DMS153 treated with DMSO at 0.1 percent for 48 hours (cell line): Measurements from ENCODE around the gene ZP2.
"Not testable (repeated sequence)": the region's sequence is repeated elsewhere in the genome, so short reads cannot be mapped to it uniquely, and the experiment has no call there.

Experiments used
- DNase-seq: peaks from one replicate; lab custom pipeline; 2025; ENCODE audit not compliant: unreplicated experiment; lab: John Stamatoyannopoulos, UW

The ZP2 gene

GRCh38 chr16:21211486-21211885 is at the start of gene ZP2:
TSS of gene ZP2 (minus strand) at chr16:21211574. CDS start at chr16:21211547, 27 bp downstream.
- DNase-seq, result no peak

DNA sequence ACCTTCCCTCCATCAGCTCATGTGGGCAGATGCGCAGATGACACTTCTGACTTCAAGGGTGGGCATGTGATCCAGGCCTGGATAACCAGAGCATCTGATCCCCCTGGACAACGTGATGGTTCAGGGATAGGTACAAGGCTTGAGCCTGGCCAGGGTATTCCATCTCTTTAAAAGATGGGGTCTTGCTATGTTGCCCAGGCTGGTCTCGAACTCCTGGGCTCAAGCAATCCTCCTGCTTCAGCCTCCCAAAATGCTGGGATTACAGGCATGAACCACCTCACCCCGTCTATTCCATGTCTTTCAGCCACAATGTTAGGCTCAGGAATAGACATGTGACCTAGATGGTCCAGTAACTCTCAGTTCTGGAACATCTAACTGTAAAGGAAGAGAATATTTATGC is 45.9 kb upstream of the ZP2 start:
- DNase-seq, result no peak

DNA sequence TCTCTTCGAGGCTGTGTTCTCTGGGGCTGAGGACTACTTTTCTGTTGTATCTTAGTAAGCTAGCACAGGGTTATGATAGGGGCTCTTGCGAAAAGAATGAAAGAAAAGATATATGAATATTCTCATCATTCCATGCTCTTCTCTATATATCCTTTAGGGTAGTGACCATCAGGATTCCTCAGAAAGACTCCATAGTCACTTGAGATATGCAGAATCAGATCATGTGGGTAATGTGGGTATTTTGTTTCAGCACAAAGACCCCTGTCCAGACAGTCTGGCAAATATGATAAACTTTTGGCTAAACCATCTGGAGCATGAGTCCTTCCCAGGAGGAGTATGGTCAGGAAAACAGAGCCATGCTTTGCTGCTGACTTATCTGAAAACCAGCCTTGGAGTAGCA is 45.3 kb upstream of the ZP2 start:
- no peak for DNase-seq

GRCh38 chr16:21253470-21253869 is 42.1 kb upstream of the ZP2 start:
- no peak for DNase-seq

DNA sequence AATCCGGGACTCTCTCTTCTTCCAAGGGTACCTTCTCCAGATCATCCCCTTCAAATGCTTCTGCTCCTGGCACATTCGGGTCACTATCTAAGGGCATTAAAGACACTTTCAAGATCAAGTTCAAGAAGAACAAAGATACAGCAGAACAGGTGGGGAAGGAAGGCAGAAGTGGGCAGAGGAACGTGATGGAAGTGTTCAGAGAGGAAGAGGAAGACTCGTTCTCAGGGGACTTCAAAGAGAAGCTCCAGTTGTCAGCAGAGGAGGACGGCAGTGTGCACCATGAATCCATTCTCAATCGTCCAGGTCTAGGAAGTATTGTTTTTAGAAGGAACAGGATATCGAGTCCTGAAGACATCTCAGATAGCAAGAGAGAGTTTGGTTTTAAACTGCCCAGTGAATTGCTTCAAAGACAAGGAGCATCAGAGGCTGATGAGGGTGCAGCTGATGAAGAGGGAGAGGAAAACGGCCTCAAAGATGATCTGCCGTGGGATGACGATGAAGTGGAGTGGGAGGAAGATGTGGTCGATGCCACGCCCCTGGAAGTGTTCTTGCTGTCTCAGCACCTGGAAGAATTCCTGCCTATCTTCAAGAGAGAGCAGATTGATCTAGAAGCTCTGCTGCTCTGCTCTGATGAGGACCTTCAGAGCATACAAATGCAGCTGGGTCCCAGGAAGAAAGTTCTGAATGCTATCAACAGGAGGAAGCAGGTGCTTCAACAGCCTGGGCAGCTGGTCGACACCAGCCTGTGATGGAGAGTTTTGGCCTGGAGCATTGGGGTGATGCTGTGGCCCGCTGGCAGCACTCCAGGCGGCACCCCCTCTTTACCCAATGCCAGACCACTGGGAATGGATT is 38.9 kb upstream of the ZP2 start:
- DNase-seq, result no peak

- not testable (repeated sequence) for DNase-seq
Observed at GRCh38 chr16:21248179-21248578, 36.8 kb upstream of the ZP2 start.

GRCh38 chr16:21244518-21245215 is 33.3 kb upstream of the ZP2 start:
- DNase-seq, result no peak

DNA sequence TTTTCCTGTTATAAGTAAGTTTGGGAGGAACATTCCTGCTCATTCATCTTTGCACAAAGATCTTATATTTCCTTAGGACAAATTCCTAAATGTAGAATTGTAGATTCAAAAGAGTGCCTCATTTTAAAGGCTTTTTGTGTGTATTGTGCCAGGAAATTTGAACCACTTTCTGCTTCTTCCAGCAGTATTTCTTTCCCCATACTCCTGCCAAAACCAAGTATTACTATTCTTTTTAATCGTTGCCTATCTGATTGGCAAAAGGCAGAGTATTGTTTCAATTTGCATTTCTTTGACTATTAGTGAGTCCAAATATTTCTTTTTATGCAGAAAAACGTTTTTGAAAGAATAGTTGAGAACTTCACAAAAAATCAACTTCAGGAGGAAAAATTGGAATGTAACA is 31.4 kb upstream of the ZP2 start:
- no peak for DNase-seq

- no peak for DNase-seq
Observed at GRCh38 chr16:21239646-21240045, 28.3 kb upstream of the ZP2 start.

GRCh38 chr16:21236831-21237230 is 25.5 kb upstream of the ZP2 start:
- no peak for DNase-seq

DNA sequence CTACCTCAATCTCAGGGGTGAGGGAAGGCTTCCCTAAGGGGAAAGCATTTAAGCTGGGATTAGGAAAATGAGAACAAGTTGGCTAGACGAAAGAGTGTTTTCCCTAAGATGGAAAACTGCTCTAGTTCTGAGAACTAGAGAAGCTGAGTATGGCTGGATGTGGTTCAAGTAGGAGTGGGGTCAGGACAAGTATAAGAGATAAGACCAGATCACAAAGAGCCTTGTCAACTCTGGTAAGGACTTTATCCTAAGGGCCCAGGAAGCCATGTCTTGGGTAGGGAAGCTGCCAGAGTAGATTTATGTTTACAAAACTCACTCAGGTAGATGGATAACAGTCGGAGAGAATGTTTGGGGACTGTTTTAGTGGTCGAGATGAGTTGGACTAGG is 23.8 kb upstream of the ZP2 start:
- DNase-seq, result no peak

DNA sequence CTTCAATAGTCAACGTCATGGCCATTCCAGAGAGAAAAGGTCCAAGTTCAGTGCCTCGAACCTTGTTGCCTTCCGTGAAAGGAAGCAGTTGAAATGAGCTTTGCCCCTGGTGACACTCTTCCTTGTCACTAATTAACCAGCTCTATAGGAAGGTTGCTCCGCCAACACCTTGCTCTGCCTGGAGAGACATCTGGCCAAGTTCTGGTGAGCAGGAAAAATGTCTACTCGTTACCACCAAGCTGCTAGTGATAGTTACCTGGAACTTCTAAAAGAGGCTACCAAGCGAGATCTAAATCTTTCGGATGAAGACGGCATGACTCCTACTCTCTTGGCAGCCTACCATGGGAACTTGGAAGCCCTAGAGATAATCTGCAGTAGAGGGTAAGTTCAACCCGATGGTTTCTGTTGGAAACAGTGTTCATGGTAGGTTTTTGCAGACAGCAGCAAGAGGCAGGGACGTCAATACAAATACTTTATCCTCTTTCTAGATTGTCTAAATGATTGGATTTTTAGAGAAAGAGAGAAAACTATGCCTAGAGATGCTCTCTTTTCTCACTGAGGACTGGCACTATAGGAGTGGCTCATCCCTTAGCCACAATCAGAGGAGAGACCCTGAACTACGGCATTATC is 22.3 kb upstream of the ZP2 start, which contains the start of gene ANKS4B:
ANKS4B (plus strand) TSS at position 179 of the 630 bp plus-strand sequence; CDS start at position 218, 39 bp downstream.
- no peak for DNase-seq

- DNase-seq, result no peak
Observed at GRCh38 chr16:21233045-21233520, 21.7 kb upstream of the ZP2 start.

DNA sequence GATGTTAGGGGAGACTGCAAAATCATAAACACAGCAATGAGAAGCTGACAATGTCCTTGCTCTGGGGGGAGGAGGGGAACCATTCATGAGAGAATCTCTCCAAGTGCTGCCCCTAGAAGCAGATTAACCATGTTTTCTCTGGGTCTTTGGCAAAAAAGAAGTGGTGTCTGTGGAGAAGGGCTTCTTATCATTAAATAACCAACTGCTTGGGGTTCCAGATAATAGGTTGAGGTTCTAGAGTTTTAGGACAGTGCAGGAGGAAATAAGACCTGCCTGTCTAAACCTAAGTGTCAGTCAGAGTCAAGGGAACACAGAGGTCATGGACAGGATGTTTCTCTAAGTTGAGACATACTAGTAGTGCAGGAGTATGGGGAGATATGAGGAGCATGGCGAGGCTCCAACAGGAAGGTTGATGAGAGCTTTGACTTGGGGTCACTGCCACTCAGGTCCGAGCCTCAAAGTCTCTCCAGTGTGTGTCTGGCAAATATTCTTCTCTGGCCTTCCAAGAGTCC is 17.0 kb upstream of the ZP2 start:
- no peak for DNase-seq

DNA sequence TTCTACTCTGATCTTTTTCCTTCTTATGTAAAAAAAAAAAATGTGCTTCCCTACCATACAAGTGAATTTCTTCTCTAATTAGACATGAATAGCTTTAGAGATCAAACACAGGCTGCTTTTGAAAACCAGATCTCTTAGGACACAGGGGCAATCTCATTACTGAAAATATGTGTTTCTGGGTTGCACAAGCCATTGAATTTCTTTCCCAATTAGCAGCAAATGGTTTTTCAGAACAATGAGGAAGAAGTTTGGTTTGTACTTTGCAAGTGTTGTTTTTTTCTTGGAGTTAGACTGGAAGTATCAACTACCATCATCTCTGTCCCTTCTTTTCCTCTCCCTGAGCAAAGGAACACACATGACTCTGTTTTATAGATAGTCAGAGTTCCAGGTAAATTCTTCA is 16.5 kb upstream of the ZP2 start:
- DNase-seq, result no peak

- DNase-seq, result no peak
Observed at GRCh38 chr16:21226749-21227148, 15.4 kb upstream of the ZP2 start.

GRCh38 chr16:21224800-21225199 is 13.4 kb upstream of the ZP2 start:
- DNase-seq, result no peak

GRCh38 chr16:21223787-21224186 is 12.4 kb upstream of the ZP2 start:
- no peak for DNase-seq

DNA sequence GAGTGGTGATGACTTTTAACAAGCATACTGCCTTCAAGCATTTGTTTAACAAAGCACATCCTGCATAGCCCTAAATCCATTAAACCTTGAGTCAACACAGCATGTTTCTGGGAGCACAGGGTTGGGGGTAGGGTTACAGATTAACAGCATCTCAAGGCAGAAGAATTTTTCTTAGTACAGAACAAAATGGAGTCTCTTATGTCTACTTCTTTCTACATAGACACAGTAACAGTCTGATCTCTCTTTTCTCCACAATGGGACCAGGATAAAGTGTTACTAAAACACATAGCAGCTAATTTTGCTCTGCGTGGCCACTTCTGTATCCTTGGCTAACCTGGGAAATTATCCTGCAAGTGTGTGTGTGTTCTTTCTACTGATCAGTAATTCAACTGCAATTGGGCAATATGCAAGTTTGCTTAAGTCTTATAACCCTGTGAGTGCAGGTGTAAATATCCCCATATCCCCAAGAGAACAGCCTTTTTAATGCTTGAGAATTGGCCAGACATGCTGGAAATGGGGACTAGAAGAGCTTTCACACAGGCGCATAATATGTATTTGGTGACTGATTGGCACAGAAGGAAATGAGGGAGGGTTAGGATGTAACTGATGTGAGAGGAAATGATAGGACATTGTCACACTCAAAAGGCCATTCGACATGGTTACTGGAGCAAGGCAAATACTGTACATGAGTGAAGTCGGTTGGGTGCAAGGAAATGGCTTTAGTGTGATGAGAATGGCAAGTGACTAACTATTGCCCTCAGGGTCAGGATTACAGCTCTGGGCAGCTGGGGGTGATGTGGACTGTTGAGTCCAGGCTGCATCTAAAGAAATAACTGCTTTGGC is 11.3 kb upstream of the ZP2 start:
- DNase-seq, result peak; percentile 73

GRCh38 chr16:21219551-21219950 is 8.2 kb upstream of the ZP2 start:
- no peak for DNase-seq

DNA sequence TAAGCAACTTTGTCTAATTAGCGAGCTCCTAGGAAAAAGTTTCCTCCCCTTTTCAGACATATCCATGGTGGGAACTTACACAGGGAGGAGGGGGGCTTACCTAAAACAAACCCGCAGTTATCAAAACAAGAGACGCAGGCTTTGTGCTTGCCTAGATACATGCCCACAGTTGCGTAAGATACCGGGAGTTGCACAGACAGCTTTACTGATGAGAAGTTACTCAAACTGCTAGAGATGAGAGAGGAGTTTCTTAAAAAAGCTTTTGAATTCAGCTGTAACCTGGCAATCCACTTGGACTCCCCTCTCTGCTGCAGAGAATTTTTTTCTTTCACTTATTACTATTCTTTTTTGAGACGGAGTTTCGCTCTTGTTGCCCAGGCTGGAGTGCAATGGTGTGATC is 6.8 kb upstream of the ZP2 start:
- no peak for DNase-seq
